Measurements from ENCODE around the gene HAUS8.

DNA sequence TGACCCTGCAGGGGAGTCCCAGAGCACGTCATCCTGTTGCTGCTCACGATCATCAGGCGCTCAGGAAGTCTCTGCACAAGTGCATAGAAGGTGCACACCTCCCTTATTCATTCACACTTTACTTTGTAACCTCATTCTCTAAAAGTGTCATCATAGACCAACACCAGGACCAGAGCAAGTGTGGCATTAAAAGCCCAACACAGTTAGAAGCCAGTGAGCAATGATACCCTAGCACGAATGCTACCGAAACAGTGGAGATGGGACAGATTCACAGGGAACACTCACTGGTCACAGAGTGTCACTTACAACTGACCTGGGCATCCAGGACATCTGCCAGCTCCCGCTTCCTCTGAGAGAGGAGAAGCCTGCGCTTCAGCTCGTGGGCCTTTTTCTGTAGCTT, 17.0 kb downstream of the HAUS8 start:
- TF ChIP-seq, protein P1, sequence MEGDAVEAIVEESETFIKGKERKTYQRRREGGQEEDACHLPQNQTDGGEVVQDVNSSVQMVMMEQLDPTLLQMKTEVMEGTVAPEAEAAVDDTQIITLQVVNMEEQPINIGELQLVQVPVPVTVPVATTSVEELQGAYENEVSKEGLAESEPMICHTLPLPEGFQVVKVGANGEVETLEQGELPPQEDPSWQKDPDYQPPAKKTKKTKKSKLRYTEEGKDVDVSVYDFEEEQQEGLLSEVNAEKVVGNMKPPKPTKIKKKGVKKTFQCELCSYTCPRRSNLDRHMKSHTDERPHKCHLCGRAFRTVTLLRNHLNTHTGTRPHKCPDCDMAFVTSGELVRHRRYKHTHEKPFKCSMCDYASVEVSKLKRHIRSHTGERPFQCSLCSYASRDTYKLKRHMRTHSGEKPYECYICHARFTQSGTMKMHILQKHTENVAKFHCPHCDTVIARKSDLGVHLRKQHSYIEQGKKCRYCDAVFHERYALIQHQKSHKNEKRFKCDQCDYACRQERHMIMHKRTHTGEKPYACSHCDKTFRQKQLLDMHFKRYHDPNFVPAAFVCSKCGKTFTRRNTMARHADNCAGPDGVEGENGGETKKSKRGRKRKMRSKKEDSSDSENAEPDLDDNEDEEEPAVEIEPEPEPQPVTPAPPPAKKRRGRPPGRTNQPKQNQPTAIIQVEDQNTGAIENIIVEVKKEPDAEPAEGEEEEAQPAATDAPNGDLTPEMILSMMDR (conservative IDR thresholded peaks at IDR 0.05; ENCODE audit: low read depth, low read length) = no peak
- TF ChIP-seq EZH2 (IDR thresholded peaks at IDR 0.05; ENCODE audit: borderline replicate concordance, low read depth, low read length, poor library complexity, severe bottlenecking) = no peak

All from A673 (cell line).